Skeletal muscle satellite cell (primary cell): ENCODE data around the gene FHL2.

Experiments used
- H3K27me3 ChIP-seq: 2 replicates; pipeline ENCODE4 v1.7.0; 2013; ENCODE audit warnings: low read length; ENCODE audit not compliant: control insufficient read depth, insufficient read depth
- H3K36me3 ChIP-seq: 2 replicates; pipeline ENCODE4 v1.7.0; 2013; ENCODE audit warnings: mild to moderate bottlenecking, control low read depth, low read length; ENCODE audit not compliant: insufficient read depth
- H3K4me1 ChIP-seq: 2 replicates; pipeline ENCODE4 v1.7.0; 2013; ENCODE audit warnings: low read length; ENCODE audit not compliant: control insufficient read depth, insufficient read depth
- H3K4me2 ChIP-seq: 2 replicates; pipeline ENCODE4 v1.7.0; 2013; ENCODE audit warnings: mild to moderate bottlenecking, low read length
- H3K4me3 ChIP-seq: 2 replicates; pipeline ENCODE4 v1.7.0; 2013; ENCODE audit warnings: low read length
- H3K9ac ChIP-seq: 2 replicates; pipeline ENCODE4 v1.7.0; 2013; ENCODE audit warnings: mild to moderate bottlenecking, low read depth, low read length, moderate library complexity
- H3K9me3 ChIP-seq: replicated peaks from 2 replicates; pipeline ENCODE4 v1.7.0; 2013; ENCODE audit warnings: mild to moderate bottlenecking, control low read depth, low read length

FHL2 gene

GRCh38 chr2:105396254-105397024 is 2.4 kb downstream of the FHL2 start:
- Histone ChIP-seq H3K9ac (peak overlapping the region; percentile 100), H3K9me3 (no peaks in the 10 kb centered on the region), H3K4me3 (peak overlapping the region; percentile 99), H3K4me2 (peak overlapping the region; percentile 87), H3K4me1 (peaks cover 58% of the 10 kb centered on the region), H3K36me3 (peaks cover 58% of the 10 kb centered on the region), H3K27me3 (no peaks in the 10 kb centered on the region)

DNA sequence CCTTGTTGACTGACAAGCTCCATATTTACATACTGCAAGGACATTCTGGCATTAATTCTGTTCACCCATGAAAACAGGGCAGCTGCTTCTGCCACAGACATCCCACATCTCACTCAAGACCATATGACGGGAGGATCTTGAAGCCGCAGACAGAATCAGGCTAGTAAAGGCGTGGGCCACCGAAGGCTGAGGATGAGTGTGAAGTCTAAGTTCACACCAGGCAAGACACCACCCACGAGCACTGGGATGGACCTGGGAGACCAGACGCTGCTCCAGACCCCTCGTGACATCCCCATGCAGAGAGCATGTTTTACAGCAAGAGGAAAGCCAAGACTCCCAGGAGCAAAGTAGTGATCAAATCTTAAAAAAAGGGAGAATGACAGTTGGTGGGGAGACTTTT is 3.2 kb downstream of the FHL2 start:
- peak overlapping the region; percentile 100 for H3K9ac ChIP-seq
- H3K4me3 ChIP-seq, result peak overlapping the region; percentile 99
- H3K36me3 ChIP-seq, result peaks cover 64% of the 10 kb centered on the region
- no peaks in the 10 kb centered on the region for H3K9me3 ChIP-seq
- H3K4me1 ChIP-seq, result peaks cover 66% of the 10 kb centered on the region
- peak overlapping the region; percentile 87 for H3K4me2 ChIP-seq
- no peaks in the 10 kb centered on the region for H3K27me3 ChIP-seq

GRCh38 chr2:105394951-105395611 is 3.8 kb downstream of the FHL2 start:
- H3K9ac ChIP-seq, result peak overlapping the region; percentile 100
- H3K9me3 ChIP-seq, result no peaks in the 10 kb centered on the region
- peak overlapping the region; percentile 99 for H3K4me3 ChIP-seq
- H3K4me1 ChIP-seq, result peaks cover 72% of the 10 kb centered on the region
- H3K4me2 ChIP-seq, result peak overlapping the region; percentile 87
- H3K36me3 ChIP-seq, result peaks cover 70% of the 10 kb centered on the region
- H3K27me3 ChIP-seq, result no peaks in the 10 kb centered on the region

DNA sequence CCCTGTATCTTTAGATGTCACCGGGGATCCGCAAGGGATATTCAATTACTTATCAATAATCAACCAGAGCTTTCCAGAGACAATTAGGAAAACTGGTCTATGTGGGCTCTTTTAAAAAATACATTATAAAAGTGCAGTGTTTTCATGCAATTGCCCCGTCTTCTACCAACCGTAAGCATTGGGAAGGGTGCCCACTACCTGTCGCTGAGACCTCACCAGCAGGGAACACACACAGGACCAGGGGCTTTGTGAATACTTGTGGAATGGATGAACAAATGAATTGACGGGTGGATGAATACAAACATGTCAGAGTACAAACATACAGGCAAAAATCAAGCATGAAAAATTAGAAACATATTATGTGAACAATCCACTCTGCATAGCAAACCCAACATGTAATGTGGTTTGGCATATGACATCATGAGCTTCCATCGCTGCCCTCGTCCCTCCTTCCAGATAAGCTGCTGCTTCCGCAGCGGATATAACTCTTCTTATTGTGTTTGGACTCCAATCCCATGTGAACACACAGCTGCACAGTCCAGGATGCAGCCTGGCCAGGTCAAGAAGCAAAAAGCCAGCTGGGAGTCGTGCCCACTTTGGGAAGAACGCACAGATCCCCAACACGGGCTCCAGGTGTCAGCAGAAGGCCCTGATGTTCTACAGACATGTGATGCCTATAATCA is 5.3 kb downstream of the FHL2 start:
- H3K9me3 ChIP-seq, result no peaks in the 10 kb centered on the region
- peaks cover 77% of the 10 kb centered on the region for H3K4me1 ChIP-seq
- peak overlapping the region; percentile 31 for H3K4me3 ChIP-seq
- peak overlapping the region; percentile 87 for H3K4me2 ChIP-seq
- H3K36me3 ChIP-seq, result peaks cover 78% of the 10 kb centered on the region
- peak overlapping the region; percentile 100 for H3K9ac ChIP-seq
- no peaks in the 10 kb centered on the region for H3K27me3 ChIP-seq

- no peaks in the 10 kb centered on the region for H3K9me3 ChIP-seq
- H3K36me3 ChIP-seq, result peaks cover 85% of the 10 kb centered on the region
- peak overlapping the region; percentile 64 for H3K4me3 ChIP-seq
- H3K27me3 ChIP-seq, result no peaks in the 10 kb centered on the region
- H3K4me2 ChIP-seq, result peak overlapping the region; percentile 87
- H3K9ac ChIP-seq, result peak overlapping the region; percentile 100
- peaks cover 92% of the 10 kb centered on the region for H3K4me1 ChIP-seq
Measured at GRCh38 chr2:105391763-105392662, 6.8 kb downstream of the FHL2 start.

DNA sequence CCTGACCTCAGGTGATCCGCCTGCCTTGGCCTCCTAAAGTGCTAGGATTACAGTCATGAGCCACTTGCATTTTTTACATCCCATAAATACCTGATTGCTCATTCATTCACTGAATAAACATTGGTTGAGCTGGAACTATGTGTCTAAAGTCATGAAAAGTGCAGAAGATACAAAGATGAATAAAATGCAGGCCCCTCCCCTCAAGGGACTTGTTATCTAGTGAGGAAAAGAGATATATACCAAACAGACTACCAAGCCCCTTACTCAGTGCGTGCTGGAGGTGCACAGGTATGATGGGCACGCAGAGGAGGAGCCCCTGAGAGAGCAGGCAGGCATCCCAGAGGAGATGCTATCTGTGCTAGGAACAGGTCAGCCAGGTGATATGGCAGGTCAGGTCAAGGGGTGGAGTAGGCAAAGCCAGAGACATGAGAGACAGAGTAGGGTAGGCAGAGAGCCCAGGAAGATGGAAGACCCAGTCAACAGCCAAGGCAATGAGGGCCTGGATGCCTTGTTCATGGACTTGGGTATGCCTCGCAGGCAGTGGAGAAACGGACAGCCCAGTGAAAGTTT is 7.7 kb downstream of the FHL2 start:
- Histone ChIP-seq H3K9me3 (no peaks in the 10 kb centered on the region), H3K9ac (peak overlapping the region; percentile 100), H3K4me2 (peak overlapping the region; percentile 87), H3K27me3 (no peaks in the 10 kb centered on the region), H3K4me1 (peaks cover 93% of the 10 kb centered on the region), H3K4me3 (peak overlapping the region; percentile 64), H3K36me3 (peaks cover 87% of the 10 kb centered on the region)

- H3K27me3 ChIP-seq, result no peaks in the 10 kb centered on the region
- H3K4me1 ChIP-seq, result peaks cover 88% of the 10 kb centered on the region
- peaks cover 87% of the 10 kb centered on the region for H3K36me3 ChIP-seq
- H3K4me3 ChIP-seq, result no peak overlapping the region
- no peaks in the 10 kb centered on the region for H3K9me3 ChIP-seq
- H3K4me2 ChIP-seq, result peak overlapping the region; percentile 87
- H3K9ac ChIP-seq, result peak overlapping the region; percentile 66
Measured at GRCh38 chr2:105390454-105390853, 8.4 kb downstream of the FHL2 start.

GRCh38 chr2:105388971-105389381 is 9.9 kb downstream of the FHL2 start:
- Histone ChIP-seq H3K4me1 (peaks cover 73% of the 10 kb centered on the region), H3K27me3 (no peaks in the 10 kb centered on the region), H3K4me2 (peak overlapping the region; percentile 69), H3K36me3 (peaks cover 87% of the 10 kb centered on the region), H3K9ac (peak overlapping the region; percentile 78), H3K9me3 (no peaks in the 10 kb centered on the region), H3K4me3 (peak overlapping the region; percentile 41)

- H3K4me1 ChIP-seq, result peaks cover 67% of the 10 kb centered on the region
Measured at GRCh38 chr2:105387225-105387624, 11.6 kb downstream of the FHL2 start.

GRCh38 chr2:105385731-105386540 is 12.9 kb downstream of the FHL2 start:
- no peaks in the 10 kb centered on the region for H3K27me3 ChIP-seq
- H3K36me3 ChIP-seq, result peaks cover 86% of the 10 kb centered on the region
- H3K4me1 ChIP-seq, result peaks cover 67% of the 10 kb centered on the region

More at GRCh38 chr2:105387225-105387624, 11.6 kb downstream of the FHL2 start:
- Histone ChIP-seq H3K9me3 (no peaks in the 10 kb centered on the region), H3K27me3 (no peaks in the 10 kb centered on the region), H3K4me3 (no peak overlapping the region), H3K36me3 (peaks cover 86% of the 10 kb centered on the region), H3K4me2 (peak overlapping the region; percentile 28), H3K9ac (peak overlapping the region; percentile 12)

More at GRCh38 chr2:105385731-105386540, 12.9 kb downstream of the FHL2 start:
- Histone ChIP-seq H3K9me3 (no peaks in the 10 kb centered on the region), H3K4me2 (no peak overlapping the region), H3K4me3 (no peak overlapping the region), H3K9ac (no peak overlapping the region)
